ENCODE data around the gene KIF2A. TPM values are rescaled to one million over a fixed set of nuclear protein-coding genes. Genes with fewer than 3 reads are reported as not detected.

Gene KIF2A
- polyA plus RNA-seq, 1 donor (not counting 4 experiments of a cell fraction or from before 2014, with no cell fraction given): 34.8 TPM

GRCh38 chr5:62346748-62347147 lies 40.7 kb downstream of the KIF2A start:
- no peak overlapping the region for H3K27ac ChIP-seq (ENCODE audit: control insufficient read depth, insufficient read depth, low read length)
- H3K27me3 ChIP-seq (ENCODE audit: control insufficient read depth, extremely low read depth, insufficient read depth, low read length): no peaks in the 10 kb centered on the region
- H3K9me3 ChIP-seq (ENCODE audit: control insufficient read depth, low read depth, low read length): no peaks in the 10 kb centered on the region
- no peak overlapping the region for H3K9ac ChIP-seq (ENCODE audit: control insufficient read depth, extremely low read depth, insufficient read depth, low read length)
- no peak overlapping the region for H3K4me2 ChIP-seq (ENCODE audit: control insufficient read depth, extremely low read depth, insufficient read depth, low read depth, low read length)
- peaks cover 9% of the 10 kb centered on the region for H3K4me1 ChIP-seq (ENCODE audit: control insufficient read depth, extremely low read depth, insufficient read depth, low read length)
- H2AFZ ChIP-seq (ENCODE audit: control insufficient read depth, low read length): no peak overlapping the region
- TF ChIP-seq EZH2 (IDR thresholded peaks at IDR 0.05; ENCODE audit: low read length): no peak
- TF ChIP-seq CTCF (optimal IDR thresholded peaks at IDR 0.05 in 1 of 3, IDR thresholded peaks at IDR 0.05 in 1 of 3, conservative IDR thresholded peaks at IDR 0.05 in 1 of 3; ENCODE audit: extremely low read depth in 1 of 3, insufficient read depth in 2 of 3, low read length in 3 of 3): no peak
- FAIRE-seq: no peak
- no peak for DNase-seq (ENCODE audit: low read depth, low spot score)
- dilution Hi-C loops (cut with MboI; ENCODE audit: extremely low pct_ligation_motif_present, low sequenced_read_pairs): no loop called here
- no peaks in the 10 kb centered on the region for H3K36me3 ChIP-seq (ENCODE audit: control insufficient read depth in 2 of 2, extremely low read depth in 1 of 2, insufficient read depth in 2 of 2, low read length in 2 of 2)
- peaks cover 31% of the 10 kb centered on the region for H3K79me2 ChIP-seq (ENCODE audit: control insufficient read depth, insufficient read depth, low read length)
- H4K20me1 ChIP-seq (ENCODE audit: control insufficient read depth, extremely low read depth, insufficient read depth, low read length): peaks cover 2% of the 10 kb centered on the region
- no peak overlapping the region for H3K4me3 ChIP-seq (ENCODE audit: control insufficient read depth in 2 of 3, extremely low read depth in 1 of 3, insufficient read depth in 2 of 3, low read depth in 1 of 3, low read length in 3 of 3)
- H3K9me1 ChIP-seq (ENCODE audit: control insufficient read depth, extremely low read depth, insufficient read depth, low read length): no peaks in the 10 kb centered on the region

- no peaks in the 10 kb centered on the region for H3K9me1 ChIP-seq (ENCODE audit: control insufficient read depth, extremely low read depth, insufficient read depth, low read length)
- H3K9me3 ChIP-seq (ENCODE audit: control insufficient read depth, low read depth, low read length): no peaks in the 10 kb centered on the region
- H3K27ac ChIP-seq (ENCODE audit: control insufficient read depth, insufficient read depth, low read length): no peak overlapping the region
- H4K20me1 ChIP-seq (ENCODE audit: control insufficient read depth, extremely low read depth, insufficient read depth, low read length): no peaks in the 10 kb centered on the region
- dilution Hi-C loops (cut with MboI; ENCODE audit: extremely low pct_ligation_motif_present, low sequenced_read_pairs): no loop called here
- FAIRE-seq (no peak), DNase-seq (ENCODE audit: low read depth, low spot score) (no peak)
- no peak overlapping the region for H3K4me2 ChIP-seq (ENCODE audit: control insufficient read depth, extremely low read depth, insufficient read depth, low read depth, low read length)
- TF ChIP-seq CTCF (optimal IDR thresholded peaks at IDR 0.05 in 1 of 3, IDR thresholded peaks at IDR 0.05 in 1 of 3, conservative IDR thresholded peaks at IDR 0.05 in 1 of 3; ENCODE audit: extremely low read depth in 1 of 3, insufficient read depth in 2 of 3, low read length in 3 of 3) (no peak), EZH2 (IDR thresholded peaks at IDR 0.05; ENCODE audit: low read length) (no peak)
- no peaks in the 10 kb centered on the region for H3K27me3 ChIP-seq (ENCODE audit: control insufficient read depth, extremely low read depth, insufficient read depth, low read length)
- H3K79me2 ChIP-seq (ENCODE audit: control insufficient read depth, insufficient read depth, low read length): peaks cover 23% of the 10 kb centered on the region
- no peak overlapping the region for H3K9ac ChIP-seq (ENCODE audit: control insufficient read depth, extremely low read depth, insufficient read depth, low read length)
- H3K4me3 ChIP-seq (ENCODE audit: control insufficient read depth in 2 of 3, extremely low read depth in 1 of 3, insufficient read depth in 2 of 3, low read depth in 1 of 3, low read length in 3 of 3): no peak overlapping the region
- no peaks in the 10 kb centered on the region for H3K36me3 ChIP-seq (ENCODE audit: control insufficient read depth in 2 of 2, extremely low read depth in 1 of 2, insufficient read depth in 2 of 2, low read length in 2 of 2)
- no peak overlapping the region for H2AFZ ChIP-seq (ENCODE audit: control insufficient read depth, low read length)
- H3K4me1 ChIP-seq (ENCODE audit: control insufficient read depth, extremely low read depth, insufficient read depth, low read length): peaks cover 8% of the 10 kb centered on the region
Observed at GRCh38 chr5:62347928-62348327, 41.9 kb downstream of the KIF2A start.
